Smooth muscle cell (in vitro differentiated cells): Measurements from ENCODE around the gene TMEM139. TPM values are rescaled to one million over a fixed set of nuclear protein-coding genes. Genes with fewer than 3 reads are reported as not detected.
A peak's percentile ranks its signal among the peaks of the same experiment; 100 is the strongest.

Experiments used
- DNase-seq: peaks from one replicate; lab custom pipeline; 2025; ENCODE audit not compliant: unreplicated experiment; lab: John Stamatoyannopoulos, UW
- H2AFZ ChIP-seq: fragments of 200-600 bp; sonication (generic); 2 replicates; pipeline ENCODE4 v1.6.0; 2016; ENCODE audit warnings: antibody characterized with exemption, low read depth, mild to moderate bottlenecking
- H3F3A ChIP-seq: fragments of 200-600 bp; sonication (generic); 2 replicates; pipeline ENCODE4 v1.6.0; 2017; ENCODE audit warnings: antibody characterized with exemption, low read depth
- H3K27ac ChIP-seq: fragments of 200-600 bp; sonication (generic); 2 replicates; pipeline ENCODE4 v1.5.1; 2016; ENCODE audit warnings: low read depth, mild to moderate bottlenecking
- H3K27me3 ChIP-seq: fragments of 200-600 bp; sonication (generic); 2 replicates; pipeline ENCODE4 v1.6.1; 2016; ENCODE audit warnings: low read depth, mild to moderate bottlenecking
- H3K36me3 ChIP-seq: fragments of 200-600 bp; sonication (generic); 2 replicates; pipeline ENCODE4 v1.5.1; 2016; ENCODE audit warnings: low read depth
- H3K4me1 ChIP-seq: fragments of 200-600 bp; sonication (generic); 2 replicates; pipeline ENCODE4 v1.5.1; 2016; ENCODE audit warnings: low read depth
- H3K4me2 ChIP-seq: fragments of 200-600 bp; sonication (generic); 2 replicates; pipeline ENCODE4 v1.6.0; 2016; ENCODE audit warnings: mild to moderate bottlenecking
- H3K4me3 ChIP-seq: fragments of 200-600 bp; sonication (generic); 2 replicates; pipeline ENCODE4 v1.5.1; 2016; ENCODE audit warnings: mild to moderate bottlenecking
- H3K79me2 ChIP-seq: fragments of 200-600 bp; sonication (generic); 2 replicates; pipeline ENCODE4 v1.6.0; 2016; ENCODE audit warnings: low read depth, mild to moderate bottlenecking
- H3K9ac ChIP-seq: fragments of 200-600 bp; sonication (generic); 2 replicates; pipeline ENCODE4 v1.6.0; 2016; ENCODE audit warnings: low read depth
- H3K9me3 ChIP-seq: fragments of 200-600 bp; sonication (generic); replicated peaks from 2 replicates; pipeline ENCODE4 v1.5.1; 2016; ENCODE audit warnings: low read depth
- H4K20me1 ChIP-seq: fragments of 200-600 bp; sonication (generic); 2 replicates; pipeline ENCODE4 v1.6.0; 2016; ENCODE audit warnings: low read depth
- CTCF ChIP-seq: fragments of 200-600 bp; sonication (generic); IDR thresholded peaks from 2 replicates; pipeline ENCODE4 v1.5.1; 2017; ENCODE audit warnings: borderline replicate concordance, mild to moderate bottlenecking, antibody characterized with exemption; ENCODE audit not compliant: insufficient read depth, poor library complexity, severe bottlenecking
- WGBS: methylation state at CpG from one replicate; pipeline ENCODE4 v1.1.7; 2016; ENCODE audit warnings: low lambda C conversion rate; 5-methylcytosine and 5-hydroxymethylcytosine counted together
- polyA plus RNA-seq: library from polyadenylated mRNA; unstranded; fragments of >200 nt; fragmentation: Nextera tagmentation; extraction: Ambion mirVana; gene quantifications from 2 replicates; pipeline ENCODE4 v1.2.1, GENCODE V29; 2016
- total RNA-seq: library from RNA; depleted of rRNA; stranded (reverse); fragments of >200 nt; gene quantifications from 2 replicates; pipeline ENCODE4 v1.2.3, GENCODE V29; 2014

TMEM139 gene
- total and polyA plus RNA-seq, 2 experiments from 2014 or later = 0.93 to 9.1 TPM

- Histone ChIP-seq H4K20me1 (no peaks in the 10 kb centered on the region), H3K79me2 (no peaks in the 10 kb centered on the region), H3K9me3 (no peaks in the 10 kb centered on the region), H3K36me3 (no peaks in the 10 kb centered on the region), H3F3A (no peaks in the 10 kb centered on the region), H3K4me2 (no peak overlapping the region), H3K4me3 (no peak overlapping the region), H3K9ac (no peak overlapping the region), H3K27ac (no peak overlapping the region), H3K4me1 (no peaks in the 10 kb centered on the region), H3K27me3 (no peaks in the 10 kb centered on the region), H2AFZ (no peak overlapping the region)
- no peak for DNase-seq
- TF ChIP-seq CTCF = no peak
- 89% methylated on average over 1 of the region's 1 CpG for WGBS
These were observed 13.5 kb upstream of the TMEM139 start for GRCh38 chr7:143271240-143271639.

- Histone ChIP-seq H3K79me2 (no peaks in the 10 kb centered on the region), H3K27me3 (no peaks in the 10 kb centered on the region), H3K4me1 (no peaks in the 10 kb centered on the region), H3K36me3 (no peaks in the 10 kb centered on the region), H4K20me1 (no peaks in the 10 kb centered on the region), H3K4me3 (no peak overlapping the region), H2AFZ (no peak overlapping the region), H3K4me2 (no peak overlapping the region), H3F3A (no peaks in the 10 kb centered on the region), H3K27ac (no peak overlapping the region), H3K9me3 (no peaks in the 10 kb centered on the region), H3K9ac (no peak overlapping the region)
- TF ChIP-seq CTCF = no peak
- no peak for DNase-seq
- WGBS = 100% methylated on average over 2 of the region's 2 CpGs
These were observed 11.9 kb upstream of the TMEM139 start for GRCh38 chr7:143272871-143273270.

- Histone ChIP-seq H3K4me2 (peak overlapping the region; percentile 38), H3K36me3 (no peaks in the 10 kb centered on the region), H3K79me2 (no peaks in the 10 kb centered on the region), H3K9me3 (no peaks in the 10 kb centered on the region), H4K20me1 (no peaks in the 10 kb centered on the region), H3K4me3 (no peak overlapping the region), H3K27ac (peak overlapping the region; percentile 85), H3F3A (no peaks in the 10 kb centered on the region), H3K9ac (peak overlapping the region; percentile 72), H3K4me1 (no peaks in the 10 kb centered on the region), H2AFZ (peak overlapping the region; percentile 1), H3K27me3 (no peaks in the 10 kb centered on the region)
- 54% methylated on average over 8 of the region's 8 CpGs for WGBS
- no peak for TF ChIP-seq CTCF
- DNase-seq = no peak
These were observed 5.3 kb upstream of the TMEM139 start for GRCh38 chr7:143279186-143280098.
